Activated T-cell treated with anti-CD3 and anti-CD28 coated beads, Interleukin-2, amount 50 U/mL, for 72 hours (primary cell): ENCODE measurements around the gene ERMN. TPM values are rescaled to one million over a fixed set of nuclear protein-coding genes. Genes with fewer than 3 reads are reported as not detected.
"Not testable (repeated sequence)": the region's sequence is repeated elsewhere in the genome, so short reads cannot be mapped to it uniquely, and the experiment has no call there.

Experiments used
- ATAC-seq, 2 donors: fragments of 150-1000 bp; cut with Tn5 transposase; replicated peaks in 1 of 2; 2 replicates each; pipeline ENCODE4 v1.10.0; 2021; ENCODE audit warnings: moderate library complexity in 2 of 2, mild to moderate bottlenecking in 1 of 2
- DNase-seq, 2 donors: peaks; one replicate each; pipeline ENCODE4 v3.0.0; 2021 to 2022; ENCODE audit warnings: mixed read lengths in 1 of 2
- H3K27ac Mint-ChIP-seq: one replicate; pipeline ENCODE4 v1.8.0; 2022; ENCODE audit warnings: mild to moderate bottlenecking, moderate library complexity, mixed read lengths
- H3K27me3 Mint-ChIP-seq: one replicate; pipeline ENCODE4 v1.8.0; 2022; ENCODE audit warnings: low read depth, mixed read lengths
- H3K36me3 Mint-ChIP-seq, 2 donors: one replicate each; pipeline ENCODE4 v1.8.0; 2022; ENCODE audit warnings: mixed read lengths in 2 of 2, mild to moderate bottlenecking in 1 of 2; ENCODE audit not compliant: insufficient read depth in 2 of 2
- H3K4me1 Mint-ChIP-seq: one replicate; pipeline ENCODE4 v1.8.0; 2022; ENCODE audit warnings: low read depth, mixed read lengths
- H3K4me3 Mint-ChIP-seq, 2 donors: one replicate each; pipeline ENCODE4 v1.8.0; 2022; ENCODE audit warnings: mild to moderate bottlenecking in 2 of 2, mixed read lengths in 2 of 2, moderate library complexity in 2 of 2
- H3K9me3 Mint-ChIP-seq, 2 donors: one replicate each; pipeline ENCODE4 v1.8.0; 2022; ENCODE audit warnings: mixed read lengths in 2 of 2
- total RNA-seq, 2 donors: library from RNA; stranded (reverse); gene quantifications; one replicate each; pipeline ENCODE4 v1.2.3, GENCODE V29; 2022

ERMN gene
- total RNA-seq, 2 donors from 2014 or later: 2.8 to 3.5 TPM

DNA sequence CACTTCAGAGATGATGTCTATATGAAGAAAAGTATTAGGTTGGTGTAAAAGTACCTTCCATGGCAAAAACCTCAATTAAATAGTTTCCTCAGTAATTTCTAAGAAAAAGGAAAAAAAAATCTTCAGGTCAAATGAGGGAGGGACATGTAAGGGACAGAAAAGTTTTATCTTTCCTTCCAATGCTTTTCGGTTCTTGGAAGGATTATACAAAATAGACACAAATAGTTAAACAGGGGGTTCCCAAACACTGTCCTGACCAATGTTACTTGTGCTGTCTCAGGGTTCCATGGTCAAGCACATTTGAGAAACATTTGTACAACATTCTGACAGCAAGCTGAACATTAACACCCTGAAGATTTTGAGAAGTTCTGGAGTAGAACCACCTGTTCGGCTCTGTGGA is 22.0 kb downstream of the ERMN start:
- ATAC-seq (no peak), DNase-seq (no peak)
- Mint-ChIP-seq H3K9me3 (no peaks in the 10 kb centered on the region), H3K4me1 (peaks cover 35% of the 10 kb centered on the region), H3K4me3 (no peak overlapping the region), H3K27ac (no peak overlapping the region), H3K36me3 (no peaks in the 10 kb centered on the region), H3K27me3 (no peaks in the 10 kb centered on the region)

- Mint-ChIP-seq H3K9me3 (no peaks in the 10 kb centered on the region), H3K4me1 (peaks cover 35% of the 10 kb centered on the region), H3K36me3 (no peaks in the 10 kb centered on the region), H3K4me3 (no peak overlapping the region), H3K27ac (no peak overlapping the region), H3K27me3 (peaks cover 4% of the 10 kb centered on the region)
- DNase-seq: peak; percentile 21 to 30
- ATAC-seq: peak; percentile 71 to 78
These were observed 23.0 kb downstream of the ERMN start for GRCh38 chr2:157302492-157303099.

- ATAC-seq: no peak
- Mint-ChIP-seq H3K9me3 (no peaks in the 10 kb centered on the region), H3K27me3 (peaks cover 12% of the 10 kb centered on the region)
These were observed 24.3 kb downstream of the ERMN start for GRCh38 chr2:157301307-157301706.

GRCh38 chr2:157296958-157297357 is 28.7 kb downstream of the ERMN start:
- Mint-ChIP-seq H3K27ac (no peak overlapping the region), H3K4me1 (peaks cover 5% of the 10 kb centered on the region), H3K27me3 (peaks cover 12% of the 10 kb centered on the region), H3K4me3 (no peak overlapping the region), H3K36me3 (no peaks in the 10 kb centered on the region), H3K9me3 (no peaks in the 10 kb centered on the region)
- ATAC-seq (no peak), DNase-seq (no peak)

More at GRCh38 chr2:157301307-157301706, 24.3 kb downstream of the ERMN start:
- no peaks in the 10 kb centered on the region for H3K36me3 Mint-ChIP-seq
- no peak overlapping the region for H3K27ac Mint-ChIP-seq
- no peak overlapping the region for H3K4me3 Mint-ChIP-seq
- peaks cover 22% of the 10 kb centered on the region for H3K4me1 Mint-ChIP-seq
- no peak for DNase-seq

DNA sequence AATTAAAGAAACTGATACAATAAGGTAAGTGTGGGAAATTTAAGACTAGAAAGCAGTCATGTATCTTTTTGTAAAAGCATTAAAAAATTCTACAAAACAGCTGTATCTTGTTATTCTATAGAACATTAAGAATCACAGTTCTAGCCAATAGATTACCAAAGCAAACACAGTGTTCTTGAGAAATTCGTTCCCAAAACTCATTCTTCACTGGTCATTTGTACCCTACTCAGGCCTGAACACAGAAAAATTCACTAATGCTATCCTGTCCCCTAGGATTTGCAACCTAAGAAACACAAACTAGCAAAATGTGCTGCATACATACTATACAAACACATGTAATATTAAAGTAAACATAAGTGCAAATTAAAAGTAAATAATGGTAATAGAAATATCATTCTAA is 29.1 kb downstream of the ERMN start:
- no peak for ATAC-seq
- Mint-ChIP-seq H3K9me3 (no peaks in the 10 kb centered on the region), H3K27ac (no peak overlapping the region), H3K4me1 (peaks cover 2% of the 10 kb centered on the region), H3K36me3 (no peaks in the 10 kb centered on the region), H3K4me3 (no peak overlapping the region), H3K27me3 (peaks cover 12% of the 10 kb centered on the region)
- DNase-seq: no peak

- no peaks in the 10 kb centered on the region for H3K9me3 Mint-ChIP-seq
- no peak overlapping the region for H3K27ac Mint-ChIP-seq
- H3K4me3 Mint-ChIP-seq: no peak overlapping the region
- ATAC-seq (no peak), DNase-seq (no peak)
- H3K27me3 Mint-ChIP-seq: peaks cover 11% of the 10 kb centered on the region
- H3K4me1 Mint-ChIP-seq: no peaks in the 10 kb centered on the region
- no peaks in the 10 kb centered on the region for H3K36me3 Mint-ChIP-seq
These were observed 32.8 kb downstream of the ERMN start for GRCh38 chr2:157292853-157293252.

DNA sequence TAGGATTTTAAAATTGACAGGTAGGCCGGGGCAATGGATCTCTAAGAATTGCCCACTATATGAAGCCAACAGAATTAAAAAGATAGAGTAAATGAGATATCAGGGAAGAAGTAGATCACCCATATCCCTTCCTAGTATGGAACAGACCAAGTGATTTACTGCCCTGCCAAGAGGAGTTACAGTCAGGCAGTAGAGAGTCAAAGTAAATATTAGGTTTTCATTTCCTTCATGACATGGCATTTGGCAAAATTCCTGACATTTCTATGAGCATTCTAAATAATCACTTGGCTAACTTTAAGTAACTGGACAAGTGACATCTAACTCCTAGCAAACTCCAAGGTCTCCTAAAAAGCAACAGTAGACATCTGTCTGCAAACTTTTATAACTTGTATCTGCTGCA is 34.6 kb downstream of the ERMN start:
- ATAC-seq (no peak), DNase-seq (no peak)
- Mint-ChIP-seq H3K4me1 (no peaks in the 10 kb centered on the region), H3K9me3 (no peaks in the 10 kb centered on the region), H3K27me3 (peaks cover 7% of the 10 kb centered on the region), H3K36me3 (no peaks in the 10 kb centered on the region), H3K4me3 (no peak overlapping the region), H3K27ac (no peak overlapping the region)

GRCh38 chr2:157290525-157290924 is 35.1 kb downstream of the ERMN start:
- H3K4me3 Mint-ChIP-seq: no peak overlapping the region
- no peaks in the 10 kb centered on the region for H3K36me3 Mint-ChIP-seq
- no peaks in the 10 kb centered on the region for H3K4me1 Mint-ChIP-seq
- H3K27me3 Mint-ChIP-seq: peaks cover 7% of the 10 kb centered on the region
- no peak for ATAC-seq
- no peaks in the 10 kb centered on the region for H3K9me3 Mint-ChIP-seq
- H3K27ac Mint-ChIP-seq: no peak overlapping the region
- DNase-seq: no peak

GRCh38 chr2:157287160-157287559 is 38.5 kb downstream of the ERMN start:
- no peak overlapping the region for H3K4me3 Mint-ChIP-seq
- DNase-seq (no peak), ATAC-seq (no peak)
- H3K27ac Mint-ChIP-seq: no peak overlapping the region
- no peaks in the 10 kb centered on the region for H3K9me3 Mint-ChIP-seq
- H3K36me3 Mint-ChIP-seq: no peaks in the 10 kb centered on the region
- no peaks in the 10 kb centered on the region for H3K4me1 Mint-ChIP-seq
- peaks cover 7% of the 10 kb centered on the region for H3K27me3 Mint-ChIP-seq

GRCh38 chr2:157283468-157283867 is 42.2 kb downstream of the ERMN start:
- no peaks in the 10 kb centered on the region for H3K4me1 Mint-ChIP-seq
- ATAC-seq: no peak
- H3K4me3 Mint-ChIP-seq: no peak overlapping the region
- H3K27ac Mint-ChIP-seq: no peak overlapping the region
- peaks cover 0 to 2% of the 10 kb centered on the region in 2 donors for H3K36me3 Mint-ChIP-seq
- H3K27me3 Mint-ChIP-seq: peaks cover 22% of the 10 kb centered on the region
- no peak for DNase-seq
- H3K9me3 Mint-ChIP-seq: no peaks in the 10 kb centered on the region

GRCh38 chr2:157281316-157281715 is 44.3 kb downstream of the ERMN start:
- Mint-ChIP-seq H3K9me3 (peaks cover 0 to 2% of the 10 kb centered on the region in 2 donors), H3K4me1 (no peaks in the 10 kb centered on the region), H3K27me3 (peaks cover 35% of the 10 kb centered on the region), H3K36me3 (peaks cover 0 to 4% of the 10 kb centered on the region in 2 donors), H3K4me3 (no peak overlapping the region), H3K27ac (no peak overlapping the region)
- DNase-seq (no peak), ATAC-seq (no peak)

- H3K36me3 Mint-ChIP-seq, H3K4me3 Mint-ChIP-seq, ATAC-seq, H3K9me3 Mint-ChIP-seq, H3K4me1 Mint-ChIP-seq, DNase-seq, H3K27ac Mint-ChIP-seq: not testable (repeated sequence)
- H3K27me3 Mint-ChIP-seq: peaks cover 50% of the 10 kb centered on the region
These were observed 46.3 kb downstream of the ERMN start for GRCh38 chr2:157279311-157279710.

DNA sequence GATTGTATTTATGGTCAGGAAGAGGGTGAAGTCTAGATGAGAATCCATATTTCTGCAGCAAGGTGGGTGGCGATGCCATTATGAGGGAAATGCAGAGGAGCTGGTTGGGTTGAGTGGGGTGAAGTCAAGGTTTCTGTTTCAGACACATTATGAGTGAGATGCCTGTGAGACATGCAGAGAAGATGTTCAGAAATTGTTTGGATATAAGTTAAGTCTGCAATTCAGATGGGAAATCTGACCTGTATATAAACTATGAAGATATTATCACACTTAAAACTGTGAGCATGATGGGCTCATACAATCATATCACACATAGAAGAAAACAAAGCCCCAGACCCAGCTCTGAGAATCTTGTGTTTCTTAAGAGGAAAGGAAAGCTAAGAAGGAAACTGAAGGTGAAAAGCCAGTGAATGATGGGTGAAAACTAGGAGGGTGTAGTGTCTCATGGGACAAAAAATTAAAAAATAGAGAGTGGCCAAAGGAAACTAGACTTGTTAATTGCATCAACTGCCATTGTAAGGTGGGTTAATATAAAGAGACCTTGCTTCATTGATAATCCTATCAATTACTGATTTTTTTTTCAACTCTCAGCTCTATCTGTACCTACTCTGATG is 53.9 kb downstream of the ERMN start:
- Mint-ChIP-seq H3K27ac (no peak overlapping the region), H3K27me3 (peaks cover 41% of the 10 kb centered on the region), H3K36me3 (no peaks in the 10 kb centered on the region), H3K4me1 (peaks cover 30% of the 10 kb centered on the region), H3K4me3 (peak overlapping the region in 1 of 2 donors; percentile 39), H3K9me3 (peaks cover 0 to under 1% of the 10 kb centered on the region in 2 donors)
- ATAC-seq: peak; percentile 60 to 64
- DNase-seq: no peak

- Mint-ChIP-seq H3K27ac (no peak overlapping the region), H3K36me3 (no peaks in the 10 kb centered on the region), H3K27me3 (peaks cover 26% of the 10 kb centered on the region), H3K4me1 (peaks cover 30% of the 10 kb centered on the region), H3K4me3 (no peak overlapping the region), H3K9me3 (no peaks in the 10 kb centered on the region)
- DNase-seq: no peak
- ATAC-seq: no peak
These were observed 55.7 kb downstream of the ERMN start for GRCh38 chr2:157269922-157270321.
